Measurements from ENCODE around the gene CBARP. TPM values are rescaled to one million over a fixed set of nuclear protein-coding genes. Genes with fewer than 3 reads are reported as not detected.

The CBARP gene
- total and polyA plus RNA-seq, 2 of the 13 experiments (the other 11 are each of a cell fraction or from before 2014, with no cell fraction given): 1.2 to 1.4 TPM

GRCh38 chr19:1275260-1275975 lies 37.6 kb upstream of the CBARP start, which contains the start of gene FAM174C (continued):
- TF ChIP-seq REST (IDR thresholded peaks at IDR 0.05; ENCODE audit: borderline replicate concordance in 1 of 2, low read depth in 1 of 2, low read length in 2 of 2): 0 out of 4 replicates have a peak, but pooled peaks of 1 of the 2 experiments have one; percentile 34
- TF ChIP-seq RORA (CRISPR knock-in tag; IDR thresholded peaks at IDR 0.05): 0 out of 2 replicates have a peak, but pooled peaks have one; percentile 35
- TF ChIP-seq CAMTA2 (CRISPR knock-in tag; IDR thresholded peaks at IDR 0.05; ENCODE audit: borderline replicate concordance): peak; percentile 79; the same call in 1 of the 2 replicates
- peak; percentile 98 for TF ChIP-seq BCL3 (CRISPR knock-in tag; IDR thresholded peaks at IDR 0.05)
- peak; percentile 54; the same call in 1 of the 2 replicates for TF ChIP-seq ZGPAT (CRISPR knock-in tag; IDR thresholded peaks at IDR 0.05)
- peak; percentile 39; the same call in 1 of the 2 replicates for TF ChIP-seq ZNF326 (CRISPR knock-in tag; IDR thresholded peaks at IDR 0.05; ENCODE audit: borderline replicate concordance)
- peak; percentile 80 for TF ChIP-seq NR2C2 (CRISPR knock-in tag; IDR thresholded peaks at IDR 0.05; ENCODE audit: borderline replicate concordance)
- TF ChIP-seq USF2 (IDR thresholded peaks at IDR 0.05; ENCODE audit: low read depth, low read length): peak; percentile 99
- TF ChIP-seq USF2 (CRISPR knock-in tag; IDR thresholded peaks at IDR 0.05; ENCODE audit: borderline replicate concordance): peak; percentile 97; the same call in 1 of the 2 replicates
- 0 out of 4 replicates have a peak, but pooled peaks of 1 of the 2 experiments have one; percentile 16 for TF ChIP-seq EP300 (IDR thresholded peaks at IDR 0.05; ENCODE audit: low read depth in 2 of 2, low read length in 2 of 2)
- no peak for TF ChIP-seq EP300 (CRISPR knock-in tag; IDR thresholded peaks at IDR 0.05; ENCODE audit: borderline replicate concordance)
- TF ChIP-seq ZNF501 (CRISPR knock-in tag; IDR thresholded peaks at IDR 0.05): peak; percentile 51; the same call in 1 of the 2 replicates
- peak; percentile 38; the same call in 1 of the 2 replicates for TF ChIP-seq ZNF879 (CRISPR knock-in tag; IDR thresholded peaks at IDR 0.05)
- TF ChIP-seq SIX4 (CRISPR knock-in tag; IDR thresholded peaks at IDR 0.05): no peak
- TF ChIP-seq SMYD3 (CRISPR knock-in tag; IDR thresholded peaks at IDR 0.05): no peak
- peak; percentile 91 for TF ChIP-seq MNT (IDR thresholded peaks at IDR 0.05)
- peak; percentile 91 for TF ChIP-seq ZNF746 (CRISPR knock-in tag; IDR thresholded peaks at IDR 0.05)
- peak; percentile 16 for TF ChIP-seq SPEN (CRISPR knock-in tag; IDR thresholded peaks at IDR 0.05; ENCODE audit: low read depth)
